Right renal cortex interstitium (tissue), 3 donors: ENCODE results near the gene SPSB2. TPM values are rescaled to one million over a fixed set of nuclear protein-coding genes. Genes with fewer than 3 reads are reported as not detected.
"Not testable (repeated sequence)": the region's sequence is repeated elsewhere in the genome, so short reads cannot be mapped to it uniquely, and the experiment has no call there.

ENCODE experiments used
- DNase-seq, 3 donors: peaks; one replicate each; pipeline ENCODE4 v3.0.0-alpha.2; 2013; ENCODE audit warnings: low read depth in 3 of 3, low spot score in 2 of 3
- polyA plus RNA-seq, 3 donors: library from polyadenylated mRNA; unstranded; fragments of 120-200 nt; gene quantifications; one replicate each; pipeline ENCODE4 v1.2.1, GENCODE V29; 2013; ENCODE audit not compliant: insufficient read length in 3 of 3

Gene SPSB2
- polyA plus RNA-seq, 3 donors: 7.4 to 13.7 (median 13.2) TPM

- no peak for DNase-seq
These were observed 742 bp downstream of the SPSB2 start for GRCh38 chr12:6872073-6873048.

- no peak for DNase-seq
These were observed 1.8 kb downstream of the SPSB2 start for GRCh38 chr12:6871052-6871957.

- not testable (repeated sequence) for DNase-seq
These were observed 2.8 kb downstream of the SPSB2 start for GRCh38 chr12:6870304-6870703.

- no peak for DNase-seq
These were observed 3.8 kb downstream of the SPSB2 start for GRCh38 chr12:6869049-6870021.

- DNase-seq: no peak
These were observed 4.7 kb downstream of the SPSB2 start for GRCh38 chr12:6868211-6869048.

GRCh38 chr12:6867413-6868210 is 5.5 kb downstream of the SPSB2 start, which contains the start of gene TPI1:
Gene TPI1, plus strand, starts transcription at chr12:6867531. Its CDS starts 36 bp downstream, at chr12:6867567.
- DNase-seq: no peak

- no peak for DNase-seq
These were observed 6.1 kb downstream of the SPSB2 start for GRCh38 chr12:6866920-6867412.

GRCh38 chr12:6866163-6866919 is 6.8 kb downstream of the SPSB2 start:
- DNase-seq: no peak

GRCh38 chr12:6865307-6865706 is 7.8 kb downstream of the SPSB2 start:
- not testable (repeated sequence) for DNase-seq

- DNase-seq: no peak
These were observed 9.3 kb downstream of the SPSB2 start for GRCh38 chr12:6863586-6864321.

- DNase-seq: no peak
These were observed 10.1 kb downstream of the SPSB2 start for GRCh38 chr12:6863033-6863432.

- DNase-seq: no peak
These were observed 11.7 kb downstream of the SPSB2 start for GRCh38 chr12:6861391-6861790.

- DNase-seq: no peak
These were observed 12.2 kb downstream of the SPSB2 start for GRCh38 chr12:6860942-6861341.

GRCh38 chr12:6860116-6860515 is 13.0 kb downstream of the SPSB2 start:
- no peak for DNase-seq

- no peak for DNase-seq
These were observed 14.3 kb downstream of the SPSB2 start for GRCh38 chr12:6858799-6859198.

GRCh38 chr12:6855322-6855721 is 17.8 kb downstream of the SPSB2 start:
- no peak for DNase-seq

- DNase-seq: no peak
These were observed 19.1 kb downstream of the SPSB2 start for GRCh38 chr12:6854036-6854435.
